Adrenal gland (tissue), 5 donors: ENCODE measurements around the gene VAX1.

Experiments used
- POLR2A ChIP-seq, 2 donors: fragments of 450-650 bp; IDR thresholded peaks; one replicate each; pipeline ENCODE4 v1.6.1; 2017; ENCODE audit warnings: antibody characterized with exemption in 2 of 2, mild to moderate bottlenecking in 2 of 2, moderate library complexity in 1 of 2
- TF ChIP-seq, protein P1 (sequence below), 6 experiments: fragments of 450-650 bp in 4 of 6; fragments of 200-600 bp in 2 of 6; sonication (generic) in 1 of 6; IDR thresholded peaks; 1 replicate in 5 of 6; 2 replicates in 1 of 6; pipeline versions ENCODE4 v1.5.1 to v1.8.0; 2016 to 2021; ENCODE audit warnings: antibody characterized with exemption in 6 of 6, mild to moderate bottlenecking in 2 of 6, moderate library complexity in 1 of 6
- donor health status: DM: no; HTN: no; CAD: no.

- TF ChIP-seq, protein P1, sequence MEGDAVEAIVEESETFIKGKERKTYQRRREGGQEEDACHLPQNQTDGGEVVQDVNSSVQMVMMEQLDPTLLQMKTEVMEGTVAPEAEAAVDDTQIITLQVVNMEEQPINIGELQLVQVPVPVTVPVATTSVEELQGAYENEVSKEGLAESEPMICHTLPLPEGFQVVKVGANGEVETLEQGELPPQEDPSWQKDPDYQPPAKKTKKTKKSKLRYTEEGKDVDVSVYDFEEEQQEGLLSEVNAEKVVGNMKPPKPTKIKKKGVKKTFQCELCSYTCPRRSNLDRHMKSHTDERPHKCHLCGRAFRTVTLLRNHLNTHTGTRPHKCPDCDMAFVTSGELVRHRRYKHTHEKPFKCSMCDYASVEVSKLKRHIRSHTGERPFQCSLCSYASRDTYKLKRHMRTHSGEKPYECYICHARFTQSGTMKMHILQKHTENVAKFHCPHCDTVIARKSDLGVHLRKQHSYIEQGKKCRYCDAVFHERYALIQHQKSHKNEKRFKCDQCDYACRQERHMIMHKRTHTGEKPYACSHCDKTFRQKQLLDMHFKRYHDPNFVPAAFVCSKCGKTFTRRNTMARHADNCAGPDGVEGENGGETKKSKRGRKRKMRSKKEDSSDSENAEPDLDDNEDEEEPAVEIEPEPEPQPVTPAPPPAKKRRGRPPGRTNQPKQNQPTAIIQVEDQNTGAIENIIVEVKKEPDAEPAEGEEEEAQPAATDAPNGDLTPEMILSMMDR (IDR thresholded peaks at IDR 0.05) = no peak
- TF ChIP-seq POLR2A (IDR thresholded peaks at IDR 0.05) = no peak
Measured at GRCh38 chr10:117133273-117134055, 4.6 kb downstream of the VAX1 start.
